WERI-Rb-1 (cell line): ENCODE results near the gene MICU1.

Experiments
- DNase-seq: peaks from one replicate; pipeline ENCODE4 v3.0.0-alpha.2; 2020
- H3K27ac ChIP-seq: fragments of 250-450 bp; sonication (Bioruptor Pico); 2 replicates; pipeline ENCODE4 v1.5.1; 2020; ENCODE audit warnings: mild to moderate bottlenecking, moderate library complexity
- H3K27me3 ChIP-seq: fragments of 250-450 bp; sonication (Bioruptor Pico); 2 replicates; pipeline ENCODE4 v1.5.1; 2021; ENCODE audit warnings: mild to moderate bottlenecking, low read depth, moderate library complexity; ENCODE audit not compliant: insufficient read depth, severe bottlenecking
- H3K36me3 ChIP-seq: fragments of 250-450 bp; sonication (Bioruptor Pico); 2 replicates; pipeline ENCODE4 v1.5.1; 2020; ENCODE audit warnings: mild to moderate bottlenecking, moderate library complexity
- H3K4me3 ChIP-seq: 2 replicates; pipeline ENCODE4 v1.5.1; 2011; ENCODE audit warnings: low read depth, mild to moderate bottlenecking, control low read depth, low read length
- H3K9me3 ChIP-seq: fragments of 250-450 bp; sonication (Bioruptor Pico); 2 replicates; pipeline ENCODE4 v1.5.1; 2021; ENCODE audit warnings: mild to moderate bottlenecking, moderate library complexity; ENCODE audit not compliant: severe bottlenecking
- TF ChIP-seq, protein P1 (sequence below): IDR thresholded peaks from 2 replicates; pipeline ENCODE4 v1.5.1; 2011; ENCODE audit warnings: low read depth, mild to moderate bottlenecking, control low read depth, inconsistent platforms, low read length

The MICU1 gene

GRCh38 chr10:72322280-72323058 lies 303.4 kb downstream of the MICU1 start:
- no peaks in the 10 kb centered on the region for H3K9me3 ChIP-seq
- TF ChIP-seq, protein P1, sequence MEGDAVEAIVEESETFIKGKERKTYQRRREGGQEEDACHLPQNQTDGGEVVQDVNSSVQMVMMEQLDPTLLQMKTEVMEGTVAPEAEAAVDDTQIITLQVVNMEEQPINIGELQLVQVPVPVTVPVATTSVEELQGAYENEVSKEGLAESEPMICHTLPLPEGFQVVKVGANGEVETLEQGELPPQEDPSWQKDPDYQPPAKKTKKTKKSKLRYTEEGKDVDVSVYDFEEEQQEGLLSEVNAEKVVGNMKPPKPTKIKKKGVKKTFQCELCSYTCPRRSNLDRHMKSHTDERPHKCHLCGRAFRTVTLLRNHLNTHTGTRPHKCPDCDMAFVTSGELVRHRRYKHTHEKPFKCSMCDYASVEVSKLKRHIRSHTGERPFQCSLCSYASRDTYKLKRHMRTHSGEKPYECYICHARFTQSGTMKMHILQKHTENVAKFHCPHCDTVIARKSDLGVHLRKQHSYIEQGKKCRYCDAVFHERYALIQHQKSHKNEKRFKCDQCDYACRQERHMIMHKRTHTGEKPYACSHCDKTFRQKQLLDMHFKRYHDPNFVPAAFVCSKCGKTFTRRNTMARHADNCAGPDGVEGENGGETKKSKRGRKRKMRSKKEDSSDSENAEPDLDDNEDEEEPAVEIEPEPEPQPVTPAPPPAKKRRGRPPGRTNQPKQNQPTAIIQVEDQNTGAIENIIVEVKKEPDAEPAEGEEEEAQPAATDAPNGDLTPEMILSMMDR: no peak
- no peak for DNase-seq
- H3K36me3 ChIP-seq: no peaks in the 10 kb centered on the region
- H3K27me3 ChIP-seq: no peaks in the 10 kb centered on the region
- no peak overlapping the region for H3K4me3 ChIP-seq
- H3K27ac ChIP-seq: peak overlapping the region; percentile 95

- Histone ChIP-seq H3K27ac (peak overlapping the region; percentile 95), H3K36me3 (no peaks in the 10 kb centered on the region), H3K9me3 (no peaks in the 10 kb centered on the region), H3K4me3 (no peak overlapping the region), H3K27me3 (no peaks in the 10 kb centered on the region)
- DNase-seq: no peak
- TF ChIP-seq, protein P1: no peak
Measured at GRCh38 chr10:72322030-72322279, 303.9 kb downstream of the MICU1 start.

DNA sequence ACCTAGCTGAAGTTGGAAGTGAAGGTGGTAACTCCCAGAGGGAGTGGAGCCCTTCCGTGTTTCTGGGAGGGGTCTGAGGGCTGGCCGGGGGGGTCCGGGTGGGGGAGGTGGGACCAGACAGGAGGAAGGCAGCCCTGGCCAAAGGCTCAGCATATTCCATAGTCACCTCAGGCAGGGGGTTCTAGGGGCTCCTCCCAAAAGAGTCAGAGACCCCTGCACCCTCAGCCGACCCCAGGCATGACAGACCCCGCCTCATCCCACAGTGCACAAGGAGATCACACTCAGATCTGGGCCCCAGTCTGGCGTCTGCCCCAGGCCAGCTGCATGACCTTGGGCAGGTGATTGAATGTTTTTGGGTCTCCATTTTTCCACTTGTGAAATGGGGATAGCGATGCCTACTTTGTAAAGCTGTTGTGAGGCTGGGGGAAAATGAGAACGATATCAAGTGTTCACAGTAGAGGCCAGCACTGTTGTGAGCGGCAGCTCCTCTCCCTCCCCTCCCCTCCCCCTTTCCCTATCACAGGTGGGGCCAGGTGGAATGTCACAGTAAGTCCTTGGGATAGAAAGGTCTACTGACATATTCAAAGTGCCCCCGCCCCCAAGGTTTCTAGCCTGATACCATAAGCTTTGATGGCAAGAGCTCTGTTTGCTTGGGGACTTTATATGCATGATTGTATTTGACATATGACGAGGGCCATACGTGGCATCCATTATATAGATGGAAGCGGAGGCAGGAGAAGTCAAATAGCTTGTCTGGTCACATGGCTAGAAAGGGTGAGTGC lies 304.4 kb downstream of the MICU1 start:
- DNase-seq: peak; percentile 40
- Histone ChIP-seq H3K36me3 (no peaks in the 10 kb centered on the region), H3K4me3 (peak overlapping the region; percentile 13), H3K27me3 (no peaks in the 10 kb centered on the region), H3K9me3 (no peaks in the 10 kb centered on the region), H3K27ac (peak overlapping the region; percentile 95)
- TF ChIP-seq, protein P1: no peak

DNA sequence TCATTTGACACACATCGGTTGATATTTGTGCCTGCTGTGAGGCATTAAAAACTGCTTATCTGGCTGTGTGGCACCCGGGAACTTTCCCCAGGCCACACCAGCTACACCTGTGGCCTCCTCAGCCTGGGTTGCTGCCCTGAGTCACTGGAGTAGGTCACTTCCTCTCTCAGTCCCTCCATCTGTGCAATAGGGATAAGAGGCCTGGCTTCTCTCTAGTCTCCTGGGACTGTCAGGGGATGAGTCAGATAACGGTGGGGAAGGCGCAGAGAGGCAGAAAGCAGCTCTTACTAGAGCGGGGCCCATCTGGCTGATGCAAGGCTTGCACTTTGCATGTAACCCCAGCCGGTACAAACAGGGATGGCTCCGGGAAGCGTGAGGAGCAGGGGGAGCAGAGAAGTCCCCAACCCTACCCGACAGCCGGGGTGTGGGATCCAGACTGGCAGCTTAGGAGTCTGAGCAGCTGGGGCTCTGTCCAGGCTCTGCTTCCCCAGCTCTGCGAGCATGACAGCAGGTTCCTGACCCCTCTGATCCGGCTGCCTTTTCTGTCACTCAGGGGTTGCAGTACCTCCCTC lies 305.1 kb downstream of the MICU1 start:
- peak; percentile 97 for DNase-seq
- no peaks in the 10 kb centered on the region for H3K27me3 ChIP-seq
- H3K4me3 ChIP-seq: peak overlapping the region; percentile 13
- TF ChIP-seq, protein P1: no peak
- H3K27ac ChIP-seq: peak overlapping the region; percentile 95
- H3K9me3 ChIP-seq: no peaks in the 10 kb centered on the region
- no peaks in the 10 kb centered on the region for H3K36me3 ChIP-seq

DNA sequence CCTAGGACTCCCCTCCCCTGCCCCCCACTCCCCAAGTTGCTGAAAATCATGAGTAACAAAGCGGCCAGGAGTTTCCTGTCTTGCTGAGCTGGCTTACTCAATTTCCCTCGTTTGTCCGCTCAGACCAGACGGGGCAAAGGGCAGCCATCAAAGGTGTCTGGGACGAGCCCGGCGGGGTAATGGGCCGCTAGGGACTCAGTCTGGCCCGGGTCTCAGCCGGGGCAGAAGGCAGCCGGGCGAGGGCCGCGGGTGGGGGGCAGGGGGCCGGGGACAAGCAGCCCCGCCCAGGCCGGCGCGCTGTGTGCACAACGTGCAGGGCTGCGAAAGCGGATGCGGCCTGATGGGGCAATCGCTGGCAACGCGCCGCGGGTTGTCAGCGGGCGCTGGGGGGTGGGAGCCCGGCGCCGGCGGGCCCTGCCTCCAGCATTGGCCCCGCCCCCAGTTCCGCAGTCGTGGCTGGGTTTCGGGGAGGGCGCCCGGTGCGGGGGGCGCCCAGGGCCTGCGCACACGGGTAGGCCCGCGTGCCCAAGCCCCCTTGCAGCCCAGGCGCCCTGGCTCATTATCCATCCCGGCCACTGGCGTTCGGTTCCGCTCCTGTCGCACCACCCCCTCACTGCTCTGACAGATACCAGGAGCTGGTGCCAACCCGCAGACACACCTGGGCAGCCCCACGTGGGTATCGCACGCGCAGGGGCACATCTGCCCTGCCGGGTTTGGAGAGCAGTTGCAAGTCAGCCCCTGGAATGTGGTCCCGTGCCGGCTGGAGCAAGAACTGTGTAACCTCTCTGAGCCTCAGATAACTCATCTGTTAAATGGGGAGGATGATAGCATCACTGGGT lies 306.2 kb downstream of the MICU1 start:
- H3K27me3 ChIP-seq: no peaks in the 10 kb centered on the region
- DNase-seq: no peak

More for the DNA sequence above, 306.2 kb downstream of the MICU1 start:
- H3K27ac ChIP-seq: peak overlapping the region; percentile 95
- TF ChIP-seq, protein P1: no peak
- H3K36me3 ChIP-seq: no peaks in the 10 kb centered on the region
- no peak overlapping the region for H3K4me3 ChIP-seq
- H3K9me3 ChIP-seq: no peaks in the 10 kb centered on the region
